NT2/D1 (cell line): ENCODE measurements around the gene IFNLR1.
"Not testable (repeated sequence)": the region's sequence is repeated elsewhere in the genome, so short reads cannot be mapped to it uniquely, and the experiment has no call there.

Experiments used
- DNase-seq: peaks from one replicate; pipeline ENCODE4 v3.0.0-alpha.2; 2011; ENCODE audit warnings: low read depth, low spot score
- H3K27me3 ChIP-seq: 2 replicates; pipeline ENCODE4 v1.6.0; 2011; ENCODE audit warnings: mild to moderate bottlenecking; ENCODE audit not compliant: insufficient read length, insufficient read depth
- H3K36me3 ChIP-seq: 2 replicates; pipeline ENCODE4 v1.6.1; 2011; ENCODE audit warnings: mild to moderate bottlenecking, low read length, mixed read lengths; ENCODE audit not compliant: insufficient read depth, insufficient read length
- H3K4me1 ChIP-seq: 2 replicates; pipeline ENCODE4 v1.5.1; 2011; ENCODE audit not compliant: insufficient read depth, insufficient read length
- H3K4me3 ChIP-seq: 2 replicates; pipeline ENCODE4 v1.5.1; 2011; ENCODE audit warnings: low read depth; ENCODE audit not compliant: insufficient read length
- H3K9ac ChIP-seq: 2 replicates; pipeline ENCODE4 v1.6.0; 2011; ENCODE audit warnings: low read depth; ENCODE audit not compliant: insufficient read length
- H3K9me3 ChIP-seq: 2 replicates; pipeline ENCODE4 v1.5.1; 2011; ENCODE audit warnings: mild to moderate bottlenecking, low read length; ENCODE audit not compliant: insufficient read depth
- SUZ12 ChIP-seq: IDR thresholded peaks from 2 replicates; pipeline ENCODE4 v1.6.1; 2011; ENCODE audit not compliant: insufficient read length, insufficient read depth; ENCODE audit errors: extremely low read depth
- YY1 ChIP-seq: IDR thresholded peaks from 2 replicates; pipeline ENCODE4 v1.6.1; 2011; ENCODE audit not compliant: insufficient read length, insufficient read depth
- ZNF274 ChIP-seq: IDR thresholded peaks from 2 replicates; pipeline ENCODE4 v1.6.1; 2011; ENCODE audit warnings: mild to moderate bottlenecking, low read depth, low read length

Gene IFNLR1

GRCh38 chr1:24212376-24212775 is 25.3 kb upstream of the IFNLR1 start:
- no peak for DNase-seq
- Histone ChIP-seq H3K36me3 (no peaks in the 10 kb centered on the region), H3K4me1 (peaks cover 7% of the 10 kb centered on the region), H3K9me3 (peaks cover 5% of the 10 kb centered on the region; the same call in 1 of the 2 replicates), H3K27me3 (no peaks in the 10 kb centered on the region), H3K4me3 (no peak overlapping the region), H3K9ac (no peak overlapping the region)
- TF ChIP-seq YY1 (no peak), ZNF274 (no peak), SUZ12 (no peak)

GRCh38 chr1:24210195-24210627 is 23.1 kb upstream of the IFNLR1 start:
- Histone ChIP-seq H3K9me3 (peaks cover 5% of the 10 kb centered on the region; the same call in 1 of the 2 replicates), H3K9ac (no peak overlapping the region), H3K36me3 (no peaks in the 10 kb centered on the region), H3K4me1 (peaks cover 16% of the 10 kb centered on the region), H3K27me3 (no peaks in the 10 kb centered on the region), H3K4me3 (no peak overlapping the region)
- no peak for DNase-seq
- no peak for TF ChIP-seq ZNF274
- TF ChIP-seq SUZ12, result no peak
- no peak for TF ChIP-seq YY1

- Histone ChIP-seq H3K27me3 (no peaks in the 10 kb centered on the region), H3K9me3 (peaks cover 5% of the 10 kb centered on the region; the same call in 1 of the 2 replicates), H3K4me1 (peaks cover 16% of the 10 kb centered on the region), H3K9ac (no peak overlapping the region), H3K4me3 (no peak overlapping the region), H3K36me3 (no peaks in the 10 kb centered on the region)
- TF ChIP-seq SUZ12 (no peak), ZNF274 (no peak)
- no peak for DNase-seq
Measured at GRCh38 chr1:24209097-24209496, 22.0 kb upstream of the IFNLR1 start.

GRCh38 chr1:24207709-24208108 is 20.6 kb upstream of the IFNLR1 start:
- no peaks in the 10 kb centered on the region for H3K36me3 ChIP-seq
- no peak overlapping the region for H3K9ac ChIP-seq
- TF ChIP-seq SUZ12, result no peak
- TF ChIP-seq YY1, result no peak
- H3K4me1 ChIP-seq, result peaks cover 16% of the 10 kb centered on the region
- H3K27me3 ChIP-seq, result no peaks in the 10 kb centered on the region
- H3K9me3 ChIP-seq, result peaks cover 5% of the 10 kb centered on the region; the same call in 1 of the 2 replicates
- DNase-seq, result no peak
- no peak overlapping the region for H3K4me3 ChIP-seq

DNA sequence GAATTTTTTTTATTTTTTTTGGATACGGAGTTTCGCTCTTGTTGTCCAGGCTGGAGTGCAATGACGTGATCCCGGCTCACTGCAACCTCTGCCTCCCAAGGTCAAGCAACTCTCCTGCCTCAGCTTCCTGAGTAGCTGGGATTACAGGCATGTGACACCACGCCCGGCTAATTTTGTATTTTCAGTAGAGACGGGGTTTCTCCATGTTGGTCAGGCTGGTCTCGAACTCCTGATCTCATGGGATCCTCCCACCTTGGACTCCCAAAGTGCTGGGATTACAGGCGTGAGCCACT is 20.3 kb upstream of the IFNLR1 start:
- H3K4me3 ChIP-seq, H3K27me3 ChIP-seq, DNase-seq, H3K9me3 ChIP-seq, H3K9ac ChIP-seq, H3K36me3 ChIP-seq: not testable (repeated sequence)
- peaks cover 19% of the 10 kb centered on the region for H3K4me1 ChIP-seq

- TF ChIP-seq SUZ12 (no peak), ZNF274 (no peak), YY1 (no peak)
- no peaks in the 10 kb centered on the region for H3K9me3 ChIP-seq
- no peak overlapping the region for H3K9ac ChIP-seq
- DNase-seq, result no peak
- no peaks in the 10 kb centered on the region for H3K36me3 ChIP-seq
- no peak overlapping the region for H3K4me3 ChIP-seq
- H3K4me1 ChIP-seq, result peaks cover 21% of the 10 kb centered on the region
- H3K27me3 ChIP-seq, result no peaks in the 10 kb centered on the region
Measured at GRCh38 chr1:24206516-24207394, 19.7 kb upstream of the IFNLR1 start.

- H3K9ac ChIP-seq, result no peak overlapping the region
- DNase-seq, result no peak
- H3K27me3 ChIP-seq, result no peaks in the 10 kb centered on the region
- peaks cover 21% of the 10 kb centered on the region for H3K4me1 ChIP-seq
- H3K9me3 ChIP-seq, result no peaks in the 10 kb centered on the region
- no peaks in the 10 kb centered on the region for H3K36me3 ChIP-seq
- H3K4me3 ChIP-seq, result no peak overlapping the region
- TF ChIP-seq YY1 (no peak), ZNF274 (no peak), SUZ12 (no peak)
Measured at GRCh38 chr1:24206083-24206464, 19.0 kb upstream of the IFNLR1 start.
